NCI-H446 treated with DMSO at 0.1 percent for 48 hours (cell line): ENCODE data around the gene EIF6.
"Not testable (repeated sequence)": the region's sequence is repeated elsewhere in the genome, so short reads cannot be mapped to it uniquely, and the experiment has no call there.

Experiments
- DNase-seq: peaks from one replicate; lab custom pipeline; 2025; lab: John Stamatoyannopoulos, UW

Gene EIF6

GRCh38 chr20:35277531-35278395 is 6.8 kb downstream of the EIF6 start, which contains the start of gene MMP24OS:
Gene MMP24OS, minus strand, starts transcription at chr20:35278122. Its CDS starts 193 bp downstream, at chr20:35277929.
- DNase-seq: no peak

- no peak for DNase-seq
Observed at GRCh38 chr20:35277127-35277526, 7.4 kb downstream of the EIF6 start.

GRCh38 chr20:35276408-35276807 is 8.2 kb downstream of the EIF6 start:
- no peak for DNase-seq

GRCh38 chr20:35275741-35276251 is 8.8 kb downstream of the EIF6 start:
- DNase-seq: no peak

- DNase-seq: no peak
Observed at GRCh38 chr20:35274172-35275092, 10.1 kb downstream of the EIF6 start.

GRCh38 chr20:35273449-35274171 is 11.0 kb downstream of the EIF6 start:
- peak; percentile 46 for DNase-seq

- no peak for DNase-seq
Observed at GRCh38 chr20:35271904-35272303, 12.7 kb downstream of the EIF6 start.

- DNase-seq: no peak
Observed at GRCh38 chr20:35271073-35271882, 13.3 kb downstream of the EIF6 start.

GRCh38 chr20:35270021-35270902 is 14.3 kb downstream of the EIF6 start:
- no peak for DNase-seq

- DNase-seq: no peak
Observed at GRCh38 chr20:35269055-35269781, 15.4 kb downstream of the EIF6 start.

- no peak for DNase-seq
Observed at GRCh38 chr20:35267092-35267491, 17.5 kb downstream of the EIF6 start.

GRCh38 chr20:35264755-35265154 is 19.8 kb downstream of the EIF6 start:
- DNase-seq: no peak

GRCh38 chr20:35263532-35264341 is 20.8 kb downstream of the EIF6 start:
- no peak for DNase-seq

GRCh38 chr20:35262731-35263531 is 21.6 kb downstream of the EIF6 start:
- not testable (repeated sequence) for DNase-seq

- DNase-seq: not testable (repeated sequence)
Observed at GRCh38 chr20:35262321-35262720, 22.3 kb downstream of the EIF6 start.

- DNase-seq: no peak
Observed at GRCh38 chr20:35260426-35260825, 24.1 kb downstream of the EIF6 start.

- DNase-seq: no peak
Observed at GRCh38 chr20:35257175-35257909, 27.2 kb downstream of the EIF6 start.
